HCT116 (cell line): Measurements from ENCODE around the gene PARVG. TPM values are rescaled to one million over a fixed set of nuclear protein-coding genes. Genes with fewer than 3 reads are reported as not detected.

Source experiments
- EZH2 ChIP-seq: fragments of 200-600 bp; sonication (generic); IDR thresholded peaks from 2 replicates; pipeline ENCODE4 v1.6.1; 2017; ENCODE audit warnings: antibody characterized with exemption, mixed run types
- FOSL1 ChIP-seq: IDR thresholded peaks from 2 replicates; pipeline ENCODE4 v1.6.1; 2012; ENCODE audit warnings: low read depth
- total RNA-seq: library from RNA; stranded (reverse); gene quantifications from one replicate; pipeline ENCODE4 v1.2.1, GENCODE V29; 2021; ENCODE audit not compliant: unreplicated experiment

The PARVG gene
- total RNA-seq, 1 experiment from 2014 or later = 0.57 TPM

DNA sequence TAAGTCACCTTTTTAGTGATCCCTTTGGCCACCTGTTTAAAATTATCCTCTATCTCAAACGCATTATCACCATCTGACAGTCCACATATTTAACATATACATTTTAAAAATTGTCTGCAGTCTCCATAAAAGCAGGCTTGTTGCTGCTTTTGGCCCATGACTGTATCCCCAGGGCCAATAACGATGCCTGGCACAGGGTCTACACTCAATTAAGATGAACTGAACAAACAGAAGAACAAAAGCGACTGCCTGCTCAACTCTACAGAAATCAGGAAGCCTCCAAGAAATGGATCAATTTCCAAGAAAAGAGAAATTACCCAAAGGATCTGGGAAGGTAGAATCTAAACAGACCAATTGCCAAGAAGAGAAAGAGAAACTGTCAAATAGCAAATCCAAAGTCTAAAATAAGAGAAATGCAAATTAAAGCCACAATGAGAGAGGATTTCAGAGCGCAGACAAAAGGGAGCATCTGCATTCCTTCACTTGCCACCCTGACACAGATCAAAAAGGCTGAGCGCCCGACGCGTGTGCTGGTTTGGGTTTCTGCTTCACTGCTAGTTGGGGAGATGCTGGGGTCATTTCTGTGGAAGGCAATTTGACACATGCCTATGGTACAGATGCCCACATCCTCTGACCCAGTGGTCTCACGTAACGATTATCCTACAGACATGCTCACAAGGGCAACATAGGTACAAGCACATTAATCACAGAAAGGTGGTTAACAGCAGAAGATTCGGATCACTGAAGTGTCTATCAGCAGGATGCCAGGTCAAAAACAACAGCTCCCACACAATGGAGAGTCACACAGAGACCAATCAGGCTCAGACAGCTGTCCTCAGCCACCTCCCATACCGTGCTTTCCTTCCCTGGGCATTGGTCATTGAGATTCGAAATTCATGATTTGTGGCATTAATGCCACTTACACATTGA, 76.1 kb downstream of the PARVG start (continued):
- TF ChIP-seq EZH2 = no peak
- TF ChIP-seq FOSL1 = no peak

Other genes starting within 250 kb of the PARVG start
- 40.8 TPM for gene SAMM50, start 225.5 kb upstream of the PARVG start, total RNA-seq
- gene PARVB, start 156.6 kb upstream of the PARVG start, total RNA-seq = 21.4 TPM
- gene SHISAL1, start 132.0 kb downstream of the PARVG start, total RNA-seq = not detected